DMS114 treated with DMSO at 0.1 percent for 48 hours (cell line): ENCODE data around the gene HOXC4.
"Not testable (repeated sequence)": the region's sequence is repeated elsewhere in the genome, so short reads cannot be mapped to it uniquely, and the experiment has no call there.

ENCODE experiments used
- DNase-seq: peaks from one replicate; lab custom pipeline; 2025; ENCODE audit not compliant: unreplicated experiment; lab: John Stamatoyannopoulos, UW

HOXC4 gene

GRCh38 chr12:54039417-54040147, 14.1 kb upstream of the HOXC4 start:
- no peak for DNase-seq

- no peak for DNase-seq
Measured at GRCh38 chr12:54040148-54040494, 13.5 kb upstream of the HOXC4 start.

GRCh38 chr12:54040648-54041047, 13.0 kb upstream of the HOXC4 start:
- no peak for DNase-seq

GRCh38 chr12:54041097-54041690, 12.4 kb upstream of the HOXC4 start:
- DNase-seq = no peak

- DNase-seq = not testable (repeated sequence)
Measured at GRCh38 chr12:54042033-54042432, 11.6 kb upstream of the HOXC4 start.

- DNase-seq = no peak
Measured at GRCh38 chr12:54042970-54043853, 10.4 kb upstream of the HOXC4 start.

GRCh38 chr12:54044425-54045103, 9.1 kb upstream of the HOXC4 start:
- no peak for DNase-seq

- DNase-seq = no peak
Measured at GRCh38 chr12:54045401-54045800, 8.2 kb upstream of the HOXC4 start.

GRCh38 chr12:54045868-54046521, 7.6 kb upstream of the HOXC4 start:
- no peak for DNase-seq

- no peak for DNase-seq
Measured at GRCh38 chr12:54046809-54047159, 6.9 kb upstream of the HOXC4 start.

- no peak for DNase-seq
Measured at GRCh38 chr12:54047160-54047963, 6.3 kb upstream of the HOXC4 start.

- no peak for DNase-seq
Measured at GRCh38 chr12:54047964-54048303, 5.7 kb upstream of the HOXC4 start.

GRCh38 chr12:54048406-54049093, 5.1 kb upstream of the HOXC4 start:
- DNase-seq = no peak

GRCh38 chr12:54049108-54049507, 4.5 kb upstream of the HOXC4 start:
- no peak for DNase-seq

- no peak for DNase-seq
Measured at GRCh38 chr12:54050482-54050810, 3.2 kb upstream of the HOXC4 start.

GRCh38 chr12:54051026-54051842, 2.4 kb upstream of the HOXC4 start:
- no peak for DNase-seq

GRCh38 chr12:54051874-54052437, 1.7 kb upstream of the HOXC4 start:
- no peak for DNase-seq

GRCh38 chr12:54052438-54053002, 1.1 kb upstream of the HOXC4 start:
- DNase-seq = no peak
